ENCODE results near the gene ATAT1. TPM values are rescaled to one million over a fixed set of nuclear protein-coding genes. Genes with fewer than 3 reads are reported as not detected.

Gene ATAT1
- total and polyA plus RNA-seq, 2 of the 13 experiments (the other 11 are each of a cell fraction or from before 2014, with no cell fraction given): 9.2 to 23.6 TPM

- 0 out of 2 replicates have a peak, but pooled peaks have one; percentile 37 for TF ChIP-seq ZNF12 (CRISPR knock-in tag; IDR thresholded peaks at IDR 0.05)
- no peak for TF ChIP-seq GTF3A (CRISPR knock-in tag; conservative IDR thresholded peaks at IDR 0.05)
- TF ChIP-seq LBX2 (CRISPR knock-in tag; IDR thresholded peaks at IDR 0.05; ENCODE audit: borderline replicate concordance): no peak
- peak; percentile 79; the same call in 1 of the 2 replicates for TF ChIP-seq ZNF713 (CRISPR knock-in tag; IDR thresholded peaks at IDR 0.05)
- no peak for TF ChIP-seq IKZF1 (IDR thresholded peaks at IDR 0.05)
- TF ChIP-seq ARID3A (IDR thresholded peaks at IDR 0.05; ENCODE audit: low read depth, low read length): peak; percentile 78
- peak; percentile 82 for TF ChIP-seq POLR2AphosphoS5 (IDR thresholded peaks at IDR 0.05; ENCODE audit: low read depth, low read length)
Observed at GRCh38 chr6:30615958-30616810, 10.5 kb upstream of the ATAT1 start (continued).

GRCh38 chr6:30616811-30617564 lies 9.7 kb upstream of the ATAT1 start, which contains the start of gene PPP1R10:
Gene PPP1R10 (minus strand): TSS chr6:30617243. CDS start chr6:30609944, 7,299 bp downstream.
- WGBS (ENCODE audit: low lambda C conversion rate): under 1% methylated on average over 40 of the region's 40 CpGs
- Histone ChIP-seq H3K36me3 (replicated peaks in 1 of 2; ENCODE audit: control insufficient read depth in 1 of 2, insufficient read depth in 2 of 2, low read length in 2 of 2) (peaks cover 4 to 18% of the 10 kb centered on the region in 2 experiments), H4K20me1 (ENCODE audit: insufficient read depth, low read length) (peaks cover 12% of the 10 kb centered on the region), H3K9ac (ENCODE audit: insufficient read depth, low read depth, low read length) (peak within 1 kb of the TSS; percentile 100), H2AFZ (ENCODE audit: low read length) (peak within 1 kb of the TSS; percentile 59), H3K4me3 (replicated peaks in 1 of 3; ENCODE audit: insufficient read depth in 1 of 3, low read depth in 2 of 3, low read length in 3 of 3) (peak within 1 kb of the TSS; percentile 87 to 97 (median 89)), H3K27ac (ENCODE audit: extremely low read length, insufficient read depth, low read length) (peak within 1 kb of the TSS; percentile 98), H3K79me2 (ENCODE audit: insufficient read depth, low read length) (peaks cover 44% of the 10 kb centered on the region), H3K4me1 (ENCODE audit: insufficient read depth, low read length) (peaks cover 35% of the 10 kb centered on the region), H3K4me2 (ENCODE audit: low read depth, low read length) (peak within 1 kb of the TSS; percentile 88), H3K27me3 (ENCODE audit: control insufficient read depth in 1 of 2, insufficient read depth in 2 of 2, low read length in 2 of 2) (no peaks in the 10 kb centered on the region; a peak in 1 of 5 replicates), H3K9me3 (ENCODE audit: low read length) (no peaks in the 10 kb centered on the region)
- intact Hi-C loops (cut with micrococcal nuclease; ENCODE audit: unreplicated experiment): loop anchor here (2.0 to 5.0 kb wide), 3 partner anchors 40 to 104 kb away; partner anchors contain the start of genes DHX16 and TUBB
- peak; percentile 83 for ATAC-seq
- in situ Hi-C loops (cut with HindIII; ENCODE audit: extremely low pct_ligation_motif_present, low pct_unique_long_range_greater_than_20kb): no loop called here
- peak; percentile 91 for FAIRE-seq
- BruUV-seq (replicated peaks): TSS peak; percentile 75
- DNase-seq (ENCODE audit: low spot score): peak; percentile 100
- POLR2A ChIA-PET: interaction anchor here (0.7 to 2.6 kb wide), 26 partner anchors 10 to 267 kb away, joined by 3 to 36 read pairs (median 7); partner anchors contain the start of genes ABCF1, ATAT1, C6orf136 and DDR1
- CTCF ChIA-PET (ENCODE audit: low intra/inter-chr PET ratio, low total read pairs): no interaction called here
- peak; percentile 60; the same call in 1 of the 2 replicates for TF ChIP-seq NCOR1 (IDR thresholded peaks at IDR 0.05; ENCODE audit: borderline replicate concordance, low read length)
- TF ChIP-seq FOXJ3 (CRISPR knock-in tag; IDR thresholded peaks at IDR 0.05; ENCODE audit: borderline replicate concordance): 0 out of 2 replicates have a peak, but pooled peaks have one; percentile 64
- no peak for TF ChIP-seq HOXA9 (CRISPR knock-in tag; IDR thresholded peaks at IDR 0.05; ENCODE audit: borderline replicate concordance)
- no peak for TF ChIP-seq ZBTB39 (CRISPR knock-in tag; IDR thresholded peaks at IDR 0.05)
- peak; percentile 56; the same call in 1 of the 2 replicates for TF ChIP-seq ZBTB10 (CRISPR knock-in tag; IDR thresholded peaks at IDR 0.05; ENCODE audit: borderline replicate concordance)
